Measurements from ENCODE around the gene KHDC4. TPM values are rescaled to one million over a fixed set of nuclear protein-coding genes. Genes with fewer than 3 reads are reported as not detected.
A peak's percentile ranks its signal among the peaks of the same experiment; 100 is the strongest.

Gene KHDC4
- total and polyA plus RNA-seq, 4 donors = 31.5 to 53.5 (median 41.2) TPM

- peaks cover 11% of the 10 kb centered on the region for H3K4me1 ChIP-seq (ENCODE audit: control insufficient read depth, insufficient read depth, low read length)
- no peak overlapping the region for H3K4me3 ChIP-seq (ENCODE audit: low read depth, low read length)
- WGBS (ENCODE audit: insufficient coverage) = 84% methylated on average over 5 of the region's 9 CpGs
- no peaks in the 10 kb centered on the region for H3K27me3 ChIP-seq (ENCODE audit: control insufficient read depth, insufficient read depth, low read length)
- H3K27ac ChIP-seq (ENCODE audit: low read depth, low read length) = peak overlapping the region; percentile 29
- H3K36me3 ChIP-seq (ENCODE audit: control insufficient read depth, insufficient read depth, low read length) = peaks cover 81% of the 10 kb centered on the region
- H3K9me3 ChIP-seq (ENCODE audit: control insufficient read depth, insufficient read depth, low read length) = no peaks in the 10 kb centered on the region
- no peak for DNase-seq (ENCODE audit: low read depth in 4 of 6, low spot score in 6 of 6)
These were observed 49.9 kb downstream of the KHDC4 start for GRCh38 chr1:155884031-155884960.

GRCh38 chr1:155882766-155883165, 51.4 kb downstream of the KHDC4 start:
- H3K9me3 ChIP-seq (ENCODE audit: control insufficient read depth, insufficient read depth, low read length) = no peaks in the 10 kb centered on the region
- WGBS (ENCODE audit: insufficient coverage) = no CpG with 5 or more reads among the region's 2 CpGs
- no peak overlapping the region for H3K27ac ChIP-seq (ENCODE audit: low read depth, low read length)
- H3K36me3 ChIP-seq (ENCODE audit: control insufficient read depth, insufficient read depth, low read length) = peaks cover 79% of the 10 kb centered on the region
- no peak for DNase-seq (ENCODE audit: low read depth in 4 of 6, low spot score in 6 of 6)
- H3K4me1 ChIP-seq (ENCODE audit: control insufficient read depth, insufficient read depth, low read length) = peaks cover 11% of the 10 kb centered on the region
- no peaks in the 10 kb centered on the region for H3K27me3 ChIP-seq (ENCODE audit: control insufficient read depth, insufficient read depth, low read length)
- H3K4me3 ChIP-seq (ENCODE audit: low read depth, low read length) = no peak overlapping the region

- H3K27me3 ChIP-seq (ENCODE audit: control insufficient read depth, insufficient read depth, low read length) = no peaks in the 10 kb centered on the region
- H3K27ac ChIP-seq (ENCODE audit: low read depth, low read length) = no peak overlapping the region
- H3K4me3 ChIP-seq (ENCODE audit: low read depth, low read length) = no peak overlapping the region
- DNase-seq (ENCODE audit: low read depth in 4 of 6, low spot score in 6 of 6) = no peak
- H3K4me1 ChIP-seq (ENCODE audit: control insufficient read depth, insufficient read depth, low read length) = peaks cover 11% of the 10 kb centered on the region
- H3K9me3 ChIP-seq (ENCODE audit: control insufficient read depth, insufficient read depth, low read length) = no peaks in the 10 kb centered on the region
- H3K36me3 ChIP-seq (ENCODE audit: control insufficient read depth, insufficient read depth, low read length) = peaks cover 79% of the 10 kb centered on the region
These were observed 52.0 kb downstream of the KHDC4 start for GRCh38 chr1:155882235-155882634.

- H3K27me3 ChIP-seq (ENCODE audit: control insufficient read depth, insufficient read depth, low read length) = no peaks in the 10 kb centered on the region
- no peak overlapping the region for H3K4me3 ChIP-seq (ENCODE audit: low read depth, low read length)
- no peak overlapping the region for H3K27ac ChIP-seq (ENCODE audit: low read depth, low read length)
- H3K9me3 ChIP-seq (ENCODE audit: control insufficient read depth, insufficient read depth, low read length) = no peaks in the 10 kb centered on the region
- WGBS (ENCODE audit: insufficient coverage) = 96% methylated on average over 3 of the region's 6 CpGs
- H3K36me3 ChIP-seq (ENCODE audit: control insufficient read depth, insufficient read depth, low read length) = peaks cover 76% of the 10 kb centered on the region
- DNase-seq (ENCODE audit: low read depth in 4 of 6, low spot score in 6 of 6) = no peak
- H3K4me1 ChIP-seq (ENCODE audit: control insufficient read depth, insufficient read depth, low read length) = peaks cover 11% of the 10 kb centered on the region
These were observed 53.3 kb downstream of the KHDC4 start for GRCh38 chr1:155880950-155881349.

GRCh38 chr1:155880251-155880650, 54.0 kb downstream of the KHDC4 start:
- no peaks in the 10 kb centered on the region for H3K27me3 ChIP-seq (ENCODE audit: control insufficient read depth, insufficient read depth, low read length)
- H3K9me3 ChIP-seq (ENCODE audit: control insufficient read depth, insufficient read depth, low read length) = no peaks in the 10 kb centered on the region
- WGBS (ENCODE audit: insufficient coverage) = 96% methylated on average over 2 of the region's 2 CpGs
- DNase-seq (ENCODE audit: low read depth in 4 of 6, low spot score in 6 of 6) = no peak
- H3K4me1 ChIP-seq (ENCODE audit: control insufficient read depth, insufficient read depth, low read length) = peaks cover 5% of the 10 kb centered on the region
- peaks cover 74% of the 10 kb centered on the region for H3K36me3 ChIP-seq (ENCODE audit: control insufficient read depth, insufficient read depth, low read length)
- no peak overlapping the region for H3K4me3 ChIP-seq (ENCODE audit: low read depth, low read length)
- H3K27ac ChIP-seq (ENCODE audit: low read depth, low read length) = no peak overlapping the region

GRCh38 chr1:155877945-155878344, 56.3 kb downstream of the KHDC4 start:
- no peaks in the 10 kb centered on the region for H3K27me3 ChIP-seq (ENCODE audit: control insufficient read depth, insufficient read depth, low read length)
- H3K4me3 ChIP-seq (ENCODE audit: low read depth, low read length) = no peak overlapping the region
- H3K36me3 ChIP-seq (ENCODE audit: control insufficient read depth, insufficient read depth, low read length) = peaks cover 69% of the 10 kb centered on the region
- DNase-seq (ENCODE audit: low read depth in 4 of 6, low spot score in 6 of 6) = no peak
- WGBS (ENCODE audit: insufficient coverage) = 93% methylated on average over 2 of the region's 2 CpGs
- H3K4me1 ChIP-seq (ENCODE audit: control insufficient read depth, insufficient read depth, low read length) = peaks cover 19% of the 10 kb centered on the region
- no peaks in the 10 kb centered on the region for H3K9me3 ChIP-seq (ENCODE audit: control insufficient read depth, insufficient read depth, low read length)
- H3K27ac ChIP-seq (ENCODE audit: low read depth, low read length) = no peak overlapping the region

- Histone ChIP-seq H3K4me3 (ENCODE audit: low read depth, low read length) (no peak overlapping the region), H3K27me3 (ENCODE audit: control insufficient read depth, insufficient read depth, low read length) (no peaks in the 10 kb centered on the region), H3K27ac (ENCODE audit: low read depth, low read length) (peak overlapping the region; percentile 94), H3K9me3 (ENCODE audit: control insufficient read depth, insufficient read depth, low read length) (no peaks in the 10 kb centered on the region), H3K4me1 (ENCODE audit: control insufficient read depth, insufficient read depth, low read length) (peaks cover 54% of the 10 kb centered on the region), H3K36me3 (ENCODE audit: control insufficient read depth, insufficient read depth, low read length) (peaks cover 46% of the 10 kb centered on the region)
- 45% methylated on average over 9 of the region's 9 CpGs for WGBS (ENCODE audit: insufficient coverage)
- DNase-seq (ENCODE audit: low read depth in 4 of 6, low spot score in 6 of 6) = peak in 2 of 6 donors; percentile 68 to 82
These were observed 60.4 kb downstream of the KHDC4 start for GRCh38 chr1:155873860-155874259.

GRCh38 chr1:155872527-155872926, 61.7 kb downstream of the KHDC4 start:
- peak overlapping the region; percentile 17 for H3K4me3 ChIP-seq (ENCODE audit: low read depth, low read length)
- H3K9me3 ChIP-seq (ENCODE audit: control insufficient read depth, insufficient read depth, low read length) = no peaks in the 10 kb centered on the region
- DNase-seq (ENCODE audit: low read depth in 4 of 6, low spot score in 6 of 6) = peak in 5 of 6 donors; percentile 64 to 92 (median 76)
- peak overlapping the region; percentile 94 for H3K27ac ChIP-seq (ENCODE audit: low read depth, low read length)
- peaks cover 49% of the 10 kb centered on the region for H3K36me3 ChIP-seq (ENCODE audit: control insufficient read depth, insufficient read depth, low read length)
- H3K4me1 ChIP-seq (ENCODE audit: control insufficient read depth, insufficient read depth, low read length) = peaks cover 67% of the 10 kb centered on the region
- no peaks in the 10 kb centered on the region for H3K27me3 ChIP-seq (ENCODE audit: control insufficient read depth, insufficient read depth, low read length)
- 18% methylated on average over 5 of the region's 5 CpGs for WGBS (ENCODE audit: insufficient coverage)

- DNase-seq (ENCODE audit: low read depth in 4 of 6, low spot score in 6 of 6) = peak; percentile 80 to 97 (median 90)
These were observed 62.8 kb downstream of the KHDC4 start for GRCh38 chr1:155871390-155871789.

GRCh38 chr1:155867766-155868165, 66.4 kb downstream of the KHDC4 start:
- Histone ChIP-seq H3K36me3 (ENCODE audit: control insufficient read depth, insufficient read depth, low read length) (peaks cover 36% of the 10 kb centered on the region), H3K9me3 (ENCODE audit: control insufficient read depth, insufficient read depth, low read length) (no peaks in the 10 kb centered on the region), H3K4me1 (ENCODE audit: control insufficient read depth, insufficient read depth, low read length) (peaks cover 63% of the 10 kb centered on the region), H3K4me3 (ENCODE audit: low read depth, low read length) (no peak overlapping the region), H3K27ac (ENCODE audit: low read depth, low read length) (peak overlapping the region; percentile 15), H3K27me3 (ENCODE audit: control insufficient read depth, insufficient read depth, low read length) (no peaks in the 10 kb centered on the region)
- DNase-seq (ENCODE audit: low read depth in 4 of 6, low spot score in 6 of 6) = no peak
- WGBS (ENCODE audit: insufficient coverage) = 95% methylated on average over 3 of the region's 8 CpGs

More at GRCh38 chr1:155871390-155871789, 62.8 kb downstream of the KHDC4 start:
- H3K9me3 ChIP-seq (ENCODE audit: control insufficient read depth, insufficient read depth, low read length) = no peaks in the 10 kb centered on the region
- peak overlapping the region; percentile 94 for H3K27ac ChIP-seq (ENCODE audit: low read depth, low read length)
- peaks cover 67% of the 10 kb centered on the region for H3K4me1 ChIP-seq (ENCODE audit: control insufficient read depth, insufficient read depth, low read length)
- WGBS (ENCODE audit: insufficient coverage) = 17% methylated on average over 1 of the region's 1 CpG
- no peak overlapping the region for H3K4me3 ChIP-seq (ENCODE audit: low read depth, low read length)
- H3K27me3 ChIP-seq (ENCODE audit: control insufficient read depth, insufficient read depth, low read length) = no peaks in the 10 kb centered on the region
- peaks cover 45% of the 10 kb centered on the region for H3K36me3 ChIP-seq (ENCODE audit: control insufficient read depth, insufficient read depth, low read length)

Data from spinal cord (tissue), 10 donors.